HG03520 (cell line): Measurements from ENCODE around the gene SELP.
A peak's percentile ranks its signal among the peaks of the same experiment; 100 is the strongest.

ENCODE experiments used
- ATAC-seq: cut with Tn5 transposase; IDR thresholded peaks from one replicate; pipeline ENCODE4 v1.9.1; 2021; ENCODE audit warnings: mild to moderate bottlenecking, moderate library complexity; ENCODE audit not compliant: unreplicated experiment

Gene SELP

GRCh38 chr1:169623132-169623926 lies 6.6 kb downstream of the SELP start:
- ATAC-seq, result no peak

- ATAC-seq, result no peak
These were observed 9.4 kb downstream of the SELP start for GRCh38 chr1:169620565-169620964.

- no peak for ATAC-seq
These were observed 11.6 kb downstream of the SELP start for GRCh38 chr1:169618367-169618766.

- no peak for ATAC-seq
These were observed 14.1 kb downstream of the SELP start for GRCh38 chr1:169615803-169616202.

- ATAC-seq, result no peak
These were observed 19.1 kb downstream of the SELP start for GRCh38 chr1:169610858-169611257.

- no peak for ATAC-seq
These were observed 19.8 kb downstream of the SELP start for GRCh38 chr1:169610108-169610507.

GRCh38 chr1:169608226-169608625 lies 21.7 kb downstream of the SELP start:
- ATAC-seq, result no peak

GRCh38 chr1:169604781-169605560 lies 25.0 kb downstream of the SELP start:
- ATAC-seq, result no peak

- ATAC-seq, result no peak
These were observed 28.6 kb downstream of the SELP start for GRCh38 chr1:169601096-169601881.

- no peak for ATAC-seq
These were observed 33.9 kb downstream of the SELP start for GRCh38 chr1:169595764-169596711.

- no peak for ATAC-seq
These were observed 35.5 kb downstream of the SELP start for GRCh38 chr1:169594391-169594790.

- ATAC-seq, result no peak
These were observed 39.0 kb downstream of the SELP start for GRCh38 chr1:169590932-169591331.

GRCh38 chr1:169588785-169589485 lies 41.0 kb downstream of the SELP start:
- ATAC-seq, result no peak

GRCh38 chr1:169588112-169588511 lies 41.8 kb downstream of the SELP start:
- ATAC-seq, result no peak

GRCh38 chr1:169586395-169587255 lies 43.3 kb downstream of the SELP start, which contains the start of gene F5:
F5 (minus strand) TSS chr1:169586481; CDS start chr1:169586386, 95 bp downstream.
- peak; percentile 92 for ATAC-seq

- ATAC-seq, result peak; percentile 27
These were observed 43.9 kb downstream of the SELP start for GRCh38 chr1:169586067-169586394.

GRCh38 chr1:169585181-169585580 lies 44.7 kb downstream of the SELP start:
- ATAC-seq, result no peak

- ATAC-seq, result no peak
These were observed 45.3 kb downstream of the SELP start for GRCh38 chr1:169584483-169585144.
